Panc1 (cell line): ENCODE results near the gene PDE1C.

Source experiments
- POLR2AphosphoS5 ChIP-seq: IDR thresholded peaks from 2 replicates; pipeline ENCODE4 v1.6.1; 2012; ENCODE audit warnings: mild to moderate bottlenecking, low read depth, low read length, moderate library complexity
- TCF7L2 ChIP-seq: IDR thresholded peaks from 2 replicates; pipeline ENCODE4 v1.6.1; 2011; ENCODE audit warnings: mild to moderate bottlenecking, low read depth, low read length, inconsistent platforms
- TF ChIP-seq, protein P1 (sequence below), 2 experiments: IDR thresholded peaks; 2 replicates each; pipeline ENCODE4 v1.6.1; 2011 to 2012; ENCODE audit warnings: low read depth in 2 of 2, control low read depth in 1 of 2, low read length in 1 of 2, mild to moderate bottlenecking in 1 of 2, moderate library complexity in 1 of 2; ENCODE audit not compliant: insufficient read depth in 1 of 2

DNA sequence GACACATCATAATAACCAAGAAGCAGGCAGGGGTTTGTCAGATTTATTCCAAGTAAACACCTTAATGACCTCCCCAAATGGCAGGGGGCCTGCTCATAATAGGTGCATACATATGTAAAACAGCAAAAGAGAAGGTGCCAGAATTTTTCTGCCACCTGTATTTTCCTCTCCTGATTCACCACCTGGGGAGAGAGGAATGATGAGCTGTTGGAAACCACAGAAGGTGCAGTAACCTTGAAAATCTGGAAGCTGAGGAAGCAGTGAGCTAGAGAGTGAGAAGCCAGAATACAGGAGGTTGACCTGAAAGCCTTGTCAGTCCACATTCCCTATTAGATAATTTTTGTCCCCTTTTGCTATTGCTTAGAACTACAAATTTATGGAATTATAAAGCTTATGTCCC, 46.2 kb upstream of the PDE1C start:
- TF ChIP-seq TCF7L2 (no peak), POLR2AphosphoS5 (no peak)
- TF ChIP-seq, protein P1, sequence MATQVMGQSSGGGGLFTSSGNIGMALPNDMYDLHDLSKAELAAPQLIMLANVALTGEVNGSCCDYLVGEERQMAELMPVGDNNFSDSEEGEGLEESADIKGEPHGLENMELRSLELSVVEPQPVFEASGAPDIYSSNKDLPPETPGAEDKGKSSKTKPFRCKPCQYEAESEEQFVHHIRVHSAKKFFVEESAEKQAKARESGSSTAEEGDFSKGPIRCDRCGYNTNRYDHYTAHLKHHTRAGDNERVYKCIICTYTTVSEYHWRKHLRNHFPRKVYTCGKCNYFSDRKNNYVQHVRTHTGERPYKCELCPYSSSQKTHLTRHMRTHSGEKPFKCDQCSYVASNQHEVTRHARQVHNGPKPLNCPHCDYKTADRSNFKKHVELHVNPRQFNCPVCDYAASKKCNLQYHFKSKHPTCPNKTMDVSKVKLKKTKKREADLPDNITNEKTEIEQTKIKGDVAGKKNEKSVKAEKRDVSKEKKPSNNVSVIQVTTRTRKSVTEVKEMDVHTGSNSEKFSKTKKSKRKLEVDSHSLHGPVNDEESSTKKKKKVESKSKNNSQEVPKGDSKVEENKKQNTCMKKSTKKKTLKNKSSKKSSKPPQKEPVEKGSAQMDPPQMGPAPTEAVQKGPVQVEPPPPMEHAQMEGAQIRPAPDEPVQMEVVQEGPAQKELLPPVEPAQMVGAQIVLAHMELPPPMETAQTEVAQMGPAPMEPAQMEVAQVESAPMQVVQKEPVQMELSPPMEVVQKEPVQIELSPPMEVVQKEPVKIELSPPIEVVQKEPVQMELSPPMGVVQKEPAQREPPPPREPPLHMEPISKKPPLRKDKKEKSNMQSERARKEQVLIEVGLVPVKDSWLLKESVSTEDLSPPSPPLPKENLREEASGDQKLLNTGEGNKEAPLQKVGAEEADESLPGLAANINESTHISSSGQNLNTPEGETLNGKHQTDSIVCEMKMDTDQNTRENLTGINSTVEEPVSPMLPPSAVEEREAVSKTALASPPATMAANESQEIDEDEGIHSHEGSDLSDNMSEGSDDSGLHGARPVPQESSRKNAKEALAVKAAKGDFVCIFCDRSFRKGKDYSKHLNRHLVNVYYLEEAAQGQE (IDR thresholded peaks at IDR 0.05; ENCODE audit: insufficient read depth in 1 of 2, low read depth in 2 of 2, low read length in 1 of 2) = no peak
